Measurements from ENCODE around the gene SYT9.

SYT9 gene

DNA sequence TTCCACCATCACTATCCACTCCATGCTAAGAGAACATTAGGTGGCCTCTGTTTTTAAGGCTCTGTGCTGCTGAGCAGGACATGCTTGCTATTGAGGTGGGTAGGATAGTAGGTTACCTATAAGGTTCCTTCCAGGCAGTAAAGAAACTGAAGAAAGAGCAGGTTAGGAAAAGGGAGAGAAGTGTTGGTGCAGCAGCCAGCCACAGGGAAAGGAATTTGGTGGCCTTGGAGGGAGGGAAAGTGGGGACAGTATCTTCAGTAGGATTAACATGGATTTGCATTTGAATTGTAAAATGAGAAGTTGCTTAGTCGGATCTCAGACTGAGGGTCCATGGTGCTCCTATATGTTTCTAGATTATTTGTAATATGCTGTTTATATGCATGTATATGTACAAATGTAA lies 184.4 kb downstream of the SYT9 start:
- ChIA-PET CTCF (interaction anchor here (0.6 kb wide), 1 partner anchor 624 kb away, joined by 3 read pairs; no protein-coding TSS in a partner anchor), POLR2A (ENCODE audit: low non-redundant PET) (no interaction called here)
- TF ChIP-seq CTCF (conservative IDR thresholded peaks at IDR 0.05; ENCODE audit: low read depth): no peak
- H3K27ac ChIP-seq: no peak overlapping the region
- no peak for DNase-seq (ENCODE audit: low spot score)

GRCh38 chr11:7436657-7437056 lies 185.0 kb downstream of the SYT9 start:
- ChIA-PET CTCF (interaction anchor here (0.6 kb wide), 1 partner anchor 624 kb away, joined by 3 read pairs; no protein-coding TSS in a partner anchor), POLR2A (ENCODE audit: low non-redundant PET) (no interaction called here)
- no peak for DNase-seq (ENCODE audit: low spot score)

GRCh38 chr11:7437696-7438095 lies 186.0 kb downstream of the SYT9 start:
- no peak for DNase-seq (ENCODE audit: low spot score)
- no peak overlapping the region for H3K27ac ChIP-seq
- TF ChIP-seq CTCF (conservative IDR thresholded peaks at IDR 0.05; ENCODE audit: low read depth): no peak
- ChIA-PET CTCF (no interaction called here), POLR2A (ENCODE audit: low non-redundant PET) (no interaction called here)

More at GRCh38 chr11:7436657-7437056, 185.0 kb downstream of the SYT9 start:
- H3K27ac ChIP-seq: no peak overlapping the region
- no peak for TF ChIP-seq CTCF (conservative IDR thresholded peaks at IDR 0.05; ENCODE audit: low read depth)

GRCh38 chr11:7439746-7440320 lies 188.1 kb downstream of the SYT9 start:
- ChIA-PET CTCF (interaction anchor here (1.2 kb wide), 1 partner anchor 87 kb away, joined by 4 read pairs; no protein-coding TSS in a partner anchor), POLR2A (ENCODE audit: low non-redundant PET) (no interaction called here)
- no peak for DNase-seq (ENCODE audit: low spot score)
- H3K27ac ChIP-seq: no peak overlapping the region
- TF ChIP-seq CTCF (conservative IDR thresholded peaks at IDR 0.05; ENCODE audit: low read depth): no peak

DNA sequence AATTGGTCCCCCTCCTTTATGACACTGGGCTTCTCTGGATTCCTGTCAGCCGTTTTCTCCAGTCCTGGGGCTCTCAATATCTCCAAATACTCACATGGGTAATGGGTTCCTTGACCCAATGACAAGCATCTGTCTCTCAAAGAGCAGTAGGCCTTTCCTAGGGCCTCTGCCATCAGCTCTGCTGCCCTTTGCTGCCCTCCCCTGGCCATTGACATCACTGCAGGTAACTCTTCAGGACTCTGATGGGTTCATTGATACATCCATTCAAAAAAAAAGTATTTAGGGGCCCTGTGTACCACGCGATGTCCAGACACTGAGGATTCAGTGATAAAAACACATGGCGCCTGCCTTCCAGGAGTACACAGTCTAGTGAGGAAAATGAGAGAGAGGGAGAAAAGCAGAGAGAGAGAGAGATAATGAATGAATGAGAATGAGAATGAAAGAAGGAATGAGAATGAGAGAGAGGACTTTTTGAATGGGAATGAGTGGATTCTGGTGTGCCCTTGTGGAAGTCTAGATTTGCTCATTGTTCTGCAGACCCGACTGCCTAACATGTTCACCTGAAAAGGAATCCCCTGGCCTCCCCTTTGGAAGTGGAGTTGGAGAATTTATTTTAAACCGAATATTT lies 191.0 kb downstream of the SYT9 start:
- ChIA-PET POLR2A (ENCODE audit: low non-redundant PET) (no interaction called here), CTCF (interaction anchor here (0.6 to 1.9 kb wide), 14 partner anchors 9 to 537 kb away, joined by 3 to 15 read pairs (median 3); no protein-coding TSS in a partner anchor)
- H3K27ac ChIP-seq: no peak overlapping the region
- peak; percentile 88 for TF ChIP-seq CTCF (conservative IDR thresholded peaks at IDR 0.05; ENCODE audit: low read depth)
- peak; percentile 65 for DNase-seq (ENCODE audit: low spot score)

- DNase-seq (ENCODE audit: low spot score): no peak
- TF ChIP-seq CTCF (conservative IDR thresholded peaks at IDR 0.05; ENCODE audit: low read depth): no peak
- no peak overlapping the region for H3K27ac ChIP-seq
- ChIA-PET CTCF (interaction anchor here (0.5 to 1.1 kb wide), 2 partner anchors 96 to 346 kb away, joined by 3 to 5 read pairs; no protein-coding TSS in a partner anchor), POLR2A (ENCODE audit: low non-redundant PET) (no interaction called here)
Measured at GRCh38 chr11:7444091-7444981, 192.6 kb downstream of the SYT9 start.

Measured in RWPE1 (cell line).